HG02610 (cell line): ENCODE data around the gene E2F2.

Source experiments
- ATAC-seq: cut with Tn5 transposase; IDR thresholded peaks from one replicate; pipeline ENCODE4 v1.9.1; 2021; ENCODE audit warnings: mild to moderate bottlenecking, moderate library complexity; ENCODE audit not compliant: unreplicated experiment

E2F2 gene

GRCh38 chr1:23563755-23564374 lies 32.8 kb upstream of the E2F2 start:
- no peak for ATAC-seq

GRCh38 chr1:23563003-23563402 lies 32.0 kb upstream of the E2F2 start:
- no peak for ATAC-seq

GRCh38 chr1:23562137-23562876 lies 31.3 kb upstream of the E2F2 start:
- ATAC-seq, result no peak

GRCh38 chr1:23561813-23562100 lies 30.7 kb upstream of the E2F2 start:
- no peak for ATAC-seq

- no peak for ATAC-seq
Measured at GRCh38 chr1:23561076-23561812, 30.2 kb upstream of the E2F2 start.

GRCh38 chr1:23559985-23560741 lies 29.1 kb upstream of the E2F2 start:
- ATAC-seq, result no peak

GRCh38 chr1:23559136-23559984 lies 28.3 kb upstream of the E2F2 start, which contains the start of gene ID3:
Gene ID3 (minus strand): TSS chr1:23559501. CDS start chr1:23559426, 75 bp downstream.
- ATAC-seq, result peak; percentile 68

GRCh38 chr1:23558872-23559135 lies 27.8 kb upstream of the E2F2 start:
- no peak for ATAC-seq

- no peak for ATAC-seq
Measured at GRCh38 chr1:23558140-23558871, 27.3 kb upstream of the E2F2 start.

- ATAC-seq, result no peak
Measured at GRCh38 chr1:23557471-23558124, 26.6 kb upstream of the E2F2 start.

GRCh38 chr1:23556635-23557470 lies 25.8 kb upstream of the E2F2 start:
- no peak for ATAC-seq

GRCh38 chr1:23555986-23556634 lies 25.1 kb upstream of the E2F2 start:
- no peak for ATAC-seq

- no peak for ATAC-seq
Measured at GRCh38 chr1:23555270-23555985, 24.4 kb upstream of the E2F2 start.

- ATAC-seq, result peak; percentile 52
Measured at GRCh38 chr1:23554481-23555269, 23.6 kb upstream of the E2F2 start.

- ATAC-seq, result no peak
Measured at GRCh38 chr1:23554127-23554480, 23.1 kb upstream of the E2F2 start.

- no peak for ATAC-seq
Measured at GRCh38 chr1:23553231-23554126, 22.4 kb upstream of the E2F2 start.
